ENCODE data around the gene NOL7. TPM values are rescaled to one million over a fixed set of nuclear protein-coding genes. Genes with fewer than 3 reads are reported as not detected.

Gene NOL7
- total and polyA plus RNA-seq, 9 of the 15 experiments (the other 6 are each of a cell fraction or from before 2014, with no cell fraction given) = 19.4 to 235 (median 157) TPM

GRCh38 chr6:13668291-13668928 is 53.3 kb downstream of the NOL7 start (continued):
- peak; percentile 59 to 94 for TF ChIP-seq RCOR1 (IDR thresholded peaks at IDR 0.05; ENCODE audit: borderline replicate concordance in 1 of 2, low read depth in 2 of 2, low read length in 2 of 2)
- no peak for TF ChIP-seq ZNF23 (CRISPR knock-in tag; IDR thresholded peaks at IDR 0.05)
- no peak for TF ChIP-seq POLR2AphosphoS2 (IDR thresholded peaks at IDR 0.05; ENCODE audit: low read length)
- TF ChIP-seq CBFA2T2 (conservative IDR thresholded peaks at IDR 0.05) = no peak; the same call in 1 of the 2 replicates
- TF ChIP-seq JUND (IDR thresholded peaks at IDR 0.05; ENCODE audit: borderline replicate concordance, low read depth, low read length) = peak; percentile 77; the same call in 1 of the 2 replicates
- peak; percentile 43; the same call in 1 of the 3 replicates for TF ChIP-seq JUND (tag; IDR thresholded peaks at IDR 0.05; ENCODE audit: borderline replicate concordance, low read depth, low read length)
- no peak for TF ChIP-seq FOXA3 (CRISPR knock-in tag; conservative IDR thresholded peaks at IDR 0.05 in 1 of 2, IDR thresholded peaks at IDR 0.05 in 1 of 2)
- no peak for TF ChIP-seq ARHGAP35 (IDR thresholded peaks at IDR 0.05; ENCODE audit: partially characterized antibody)
- peak; percentile 52; the same call in 1 of the 2 replicates for TF ChIP-seq MIER1 (IDR thresholded peaks at IDR 0.05; ENCODE audit: low read depth)
- no peak for TF ChIP-seq MTF1 (CRISPR knock-in tag; IDR thresholded peaks at IDR 0.05; ENCODE audit: borderline replicate concordance)
- TF ChIP-seq ZNF143 (CRISPR knock-in tag; IDR thresholded peaks at IDR 0.05) = no peak
- TF ChIP-seq HOXB6 (CRISPR knock-in tag; IDR thresholded peaks at IDR 0.05; ENCODE audit: borderline replicate concordance) = no peak
- peak; percentile 93 for TF ChIP-seq ZNF384 (IDR thresholded peaks at IDR 0.05; ENCODE audit: low read depth, low read length)
- TF ChIP-seq STAT5A (IDR thresholded peaks at IDR 0.05; ENCODE audit: borderline replicate concordance, low read length) = 0 out of 2 replicates have a peak, but pooled peaks have one; percentile 40
- no peak for TF ChIP-seq CBX5 (IDR thresholded peaks at IDR 0.05; ENCODE audit: borderline replicate concordance, low read depth)
- TF ChIP-seq NFE2L1 (tag; IDR thresholded peaks at IDR 0.05; ENCODE audit: borderline replicate concordance, low read depth) = peak; percentile 94
- peak; percentile 78 for TF ChIP-seq ATF3 (IDR thresholded peaks at IDR 0.05)
- TF ChIP-seq ATF3 (CRISPR knock-in tag; conservative IDR thresholded peaks at IDR 0.05) = no peak
- TF ChIP-seq, protein P1, sequence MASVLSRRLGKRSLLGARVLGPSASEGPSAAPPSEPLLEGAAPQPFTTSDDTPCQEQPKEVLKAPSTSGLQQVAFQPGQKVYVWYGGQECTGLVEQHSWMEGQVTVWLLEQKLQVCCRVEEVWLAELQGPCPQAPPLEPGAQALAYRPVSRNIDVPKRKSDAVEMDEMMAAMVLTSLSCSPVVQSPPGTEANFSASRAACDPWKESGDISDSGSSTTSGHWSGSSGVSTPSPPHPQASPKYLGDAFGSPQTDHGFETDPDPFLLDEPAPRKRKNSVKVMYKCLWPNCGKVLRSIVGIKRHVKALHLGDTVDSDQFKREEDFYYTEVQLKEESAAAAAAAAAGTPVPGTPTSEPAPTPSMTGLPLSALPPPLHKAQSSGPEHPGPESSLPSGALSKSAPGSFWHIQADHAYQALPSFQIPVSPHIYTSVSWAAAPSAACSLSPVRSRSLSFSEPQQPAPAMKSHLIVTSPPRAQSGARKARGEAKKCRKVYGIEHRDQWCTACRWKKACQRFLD (CRISPR knock-in tag; IDR thresholded peaks at IDR 0.05) = no peak
- TF ChIP-seq POLR2H (tag; IDR thresholded peaks at IDR 0.05; ENCODE audit: low read depth) = peak; percentile 73
- peak; percentile 100 for TF ChIP-seq MAFF (IDR thresholded peaks at IDR 0.05; ENCODE audit: low read length)
- TF ChIP-seq NFE2 (IDR thresholded peaks at IDR 0.05; ENCODE audit: low read depth) = peak; percentile 99
- no peak for TF ChIP-seq RBM15 (IDR thresholded peaks at IDR 0.05; ENCODE audit: insufficient read depth, low read length)
- TF ChIP-seq GMEB1 (CRISPR knock-in tag; IDR thresholded peaks at IDR 0.05) = no peak
- TF ChIP-seq KDM2B (CRISPR knock-in tag; IDR thresholded peaks at IDR 0.05) = no peak
- peak; percentile 62; the same call in 1 of the 2 replicates for TF ChIP-seq MYBL2 (IDR thresholded peaks at IDR 0.05; ENCODE audit: low read depth)
- TF ChIP-seq MYBL2 (CRISPR knock-in tag; IDR thresholded peaks at IDR 0.05; ENCODE audit: borderline replicate concordance) = no peak
